AG04449 (cell line): Measurements from ENCODE around the gene GAS2L3.
"Not testable (repeated sequence)": the region's sequence is repeated elsewhere in the genome, so short reads cannot be mapped to it uniquely, and the experiment has no call there.

ENCODE experiments used
- CTCF ChIA-PET: fragments of 350-600 bp; formaldehyde crosslinking; extraction: SDS; loops from one replicate; lab custom pipeline; 2021; ENCODE audit warnings: antibody characterized with exemption; lab: Yijun Ruan, JAX
- POLR2A ChIA-PET: fragments of 400-600, 350-600 bp; formaldehyde crosslinking; extraction: SDS; loops from one replicate; lab custom pipeline; 2020; ENCODE audit warnings: antibody characterized with exemption, inconsistent platforms; lab: Yijun Ruan, JAX
- DNase-seq: peaks from one replicate; pipeline ENCODE4 v3.0.0-alpha.2; 2010; ENCODE audit warnings: low read depth, low spot score
- H3K4me3 ChIP-seq: 2 replicates; pipeline ENCODE4 v1.5.1; 2011; ENCODE audit warnings: low read depth, mild to moderate bottlenecking, control low read depth, low read length
- TF ChIP-seq, protein P1 (sequence below): IDR thresholded peaks from one replicate; pipeline ENCODE4 v1.5.1; 2011; ENCODE audit warnings: mild to moderate bottlenecking, moderate library complexity, low read length, control low read depth, inconsistent platforms; ENCODE audit not compliant: insufficient read depth; ENCODE audit errors: missing control alignments

GAS2L3 gene

DNA sequence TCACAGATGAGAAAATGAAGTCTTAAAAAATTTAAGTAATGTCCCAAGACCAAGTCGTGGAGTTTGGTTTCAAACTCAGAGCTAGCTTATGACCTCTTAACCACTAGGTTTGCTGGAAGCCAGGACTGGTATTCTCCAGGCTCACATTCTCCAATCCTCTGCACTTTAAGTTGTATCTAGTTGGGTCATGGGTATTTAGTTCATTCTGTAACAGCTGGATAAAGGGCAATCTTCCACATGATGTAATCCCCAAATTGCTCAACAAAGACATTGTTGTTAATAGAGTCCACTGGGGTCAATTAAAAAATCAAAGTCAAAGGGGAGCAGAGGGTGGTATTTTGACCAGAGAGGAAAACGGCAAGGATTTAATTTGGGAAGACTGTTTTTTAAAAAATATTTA is 17.8 kb upstream of the GAS2L3 start:
- TF ChIP-seq, protein P1, sequence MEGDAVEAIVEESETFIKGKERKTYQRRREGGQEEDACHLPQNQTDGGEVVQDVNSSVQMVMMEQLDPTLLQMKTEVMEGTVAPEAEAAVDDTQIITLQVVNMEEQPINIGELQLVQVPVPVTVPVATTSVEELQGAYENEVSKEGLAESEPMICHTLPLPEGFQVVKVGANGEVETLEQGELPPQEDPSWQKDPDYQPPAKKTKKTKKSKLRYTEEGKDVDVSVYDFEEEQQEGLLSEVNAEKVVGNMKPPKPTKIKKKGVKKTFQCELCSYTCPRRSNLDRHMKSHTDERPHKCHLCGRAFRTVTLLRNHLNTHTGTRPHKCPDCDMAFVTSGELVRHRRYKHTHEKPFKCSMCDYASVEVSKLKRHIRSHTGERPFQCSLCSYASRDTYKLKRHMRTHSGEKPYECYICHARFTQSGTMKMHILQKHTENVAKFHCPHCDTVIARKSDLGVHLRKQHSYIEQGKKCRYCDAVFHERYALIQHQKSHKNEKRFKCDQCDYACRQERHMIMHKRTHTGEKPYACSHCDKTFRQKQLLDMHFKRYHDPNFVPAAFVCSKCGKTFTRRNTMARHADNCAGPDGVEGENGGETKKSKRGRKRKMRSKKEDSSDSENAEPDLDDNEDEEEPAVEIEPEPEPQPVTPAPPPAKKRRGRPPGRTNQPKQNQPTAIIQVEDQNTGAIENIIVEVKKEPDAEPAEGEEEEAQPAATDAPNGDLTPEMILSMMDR, result no peak
- ChIA-PET POLR2A (no interaction called here), CTCF (interaction anchor here (1.0 to 6.7 kb wide), 15 partner anchors 13 to 401 kb away, joined by 3 to 85 read pairs (median 5); partner anchors contain the start of genes ACTR6 and GAS2L3)
- H3K4me3 ChIP-seq, result no peak overlapping the region
- DNase-seq, result no peak

DNA sequence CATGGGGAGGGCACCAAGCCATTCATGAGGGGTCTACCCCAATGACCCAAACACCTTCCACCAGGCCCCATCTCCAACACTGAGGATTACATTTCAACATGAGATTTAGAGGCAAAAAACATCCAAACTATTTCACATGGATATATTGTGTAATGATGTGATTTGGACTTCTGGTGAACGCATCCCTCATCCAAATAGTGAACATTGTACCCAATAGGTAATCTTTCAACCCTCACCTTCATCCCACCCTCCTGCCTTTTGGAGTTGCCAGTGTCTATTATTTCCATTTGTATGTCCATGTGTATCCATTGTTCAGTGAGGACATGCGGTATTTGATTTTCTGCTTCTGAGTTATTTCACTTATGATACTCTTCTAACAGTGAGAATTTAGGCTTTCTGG is 16.1 kb upstream of the GAS2L3 start:
- TF ChIP-seq, protein P1, result no peak
- ChIA-PET POLR2A (no interaction called here), CTCF (interaction anchor here (3.2 to 6.7 kb wide), 3 partner anchors 9 to 324 kb away, joined by 10 to 85 read pairs (median 73); no protein-coding TSS in a partner anchor)
- no peak overlapping the region for H3K4me3 ChIP-seq
- DNase-seq, result no peak

DNA sequence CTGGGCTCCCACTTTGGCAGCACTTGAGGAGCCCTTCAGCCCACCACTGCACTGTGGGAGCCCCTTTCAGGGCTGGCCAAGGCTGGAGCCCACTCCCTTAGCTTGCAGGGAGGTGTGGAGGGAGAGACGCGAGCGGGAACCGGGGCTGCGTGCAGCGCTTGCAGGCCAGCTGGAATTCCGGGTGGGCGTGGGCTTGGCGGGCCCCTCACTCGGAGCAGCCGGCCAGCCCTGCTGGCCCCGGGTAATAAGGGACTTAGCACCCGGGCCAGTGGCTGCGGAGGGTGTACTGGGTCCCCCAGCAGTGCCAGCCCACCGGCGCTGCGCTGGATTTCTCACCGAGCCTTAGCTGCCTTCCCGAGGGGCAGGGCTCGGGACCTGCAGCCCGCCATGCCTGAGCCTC is 14.2 kb upstream of the GAS2L3 start:
- H3K4me3 ChIP-seq, DNase-seq, POLR2A ChIA-PET: not testable (repeated sequence)
- CTCF ChIA-PET, result interaction anchor here (3.2 to 6.7 kb wide), 2 partner anchors 7 to 210 kb away, joined by 10 to 85 read pairs; no protein-coding TSS in a partner anchor

DNA sequence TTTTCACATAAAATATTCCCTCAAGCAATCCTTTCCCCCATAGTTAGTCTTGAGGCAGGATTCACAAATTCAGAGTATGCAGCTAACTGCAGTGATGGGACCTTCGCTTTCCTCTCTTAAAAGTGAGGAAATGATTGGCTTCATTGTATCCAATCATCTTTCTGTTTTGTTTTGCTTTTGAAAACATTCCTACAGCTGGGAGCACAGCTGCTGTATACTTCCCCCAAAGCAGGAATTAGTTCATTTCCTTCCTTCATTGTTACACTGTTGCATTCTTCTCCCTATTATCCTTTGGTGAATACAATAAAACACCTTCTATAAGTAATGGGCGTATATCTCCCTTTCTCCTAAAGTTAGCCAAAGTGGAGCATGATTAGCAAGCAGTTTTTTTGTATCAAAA is 9.4 kb upstream of the GAS2L3 start:
- no peak for DNase-seq
- POLR2A ChIA-PET, result no interaction called here
- CTCF ChIA-PET, result interaction anchor here (1.6 kb wide), 1 partner anchor 10 kb away, joined by 8 read pairs; no protein-coding TSS in a partner anchor
- no peak overlapping the region for H3K4me3 ChIP-seq
- TF ChIP-seq, protein P1, result no peak

DNA sequence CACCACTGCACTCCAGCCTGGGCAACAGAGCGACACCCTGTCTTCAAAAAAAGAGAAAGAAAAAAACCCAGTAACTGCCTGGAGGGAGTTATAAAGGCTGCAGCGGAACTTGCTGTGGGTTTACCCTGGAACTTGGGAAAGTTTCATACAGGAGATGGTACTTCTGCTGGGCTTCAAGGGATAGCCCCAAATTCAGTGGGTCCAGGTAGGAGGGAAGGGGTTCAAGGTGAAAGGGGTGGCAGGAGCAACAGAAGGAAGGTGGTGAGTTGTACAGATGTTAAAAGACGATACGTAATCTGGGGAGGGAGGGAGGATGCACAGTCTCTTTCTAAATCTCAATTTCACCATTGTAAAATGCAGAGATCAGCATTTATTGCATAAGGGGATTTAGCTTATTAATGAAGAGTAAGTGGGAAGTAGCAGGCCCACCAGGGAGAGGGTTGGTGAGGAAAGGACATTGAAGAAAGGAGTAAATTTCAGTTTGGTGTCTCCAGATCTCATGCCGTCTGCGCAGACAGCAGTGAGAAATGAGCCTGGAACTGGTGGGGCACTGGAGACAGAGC is 8.5 kb upstream of the GAS2L3 start:
- no peak overlapping the region for H3K4me3 ChIP-seq
- ChIA-PET CTCF (interaction anchor here (2.7 kb wide), 1 partner anchor 11 kb away, joined by 13 read pairs; no protein-coding TSS in a partner anchor), POLR2A (no interaction called here)
- TF ChIP-seq, protein P1, result no peak
- DNase-seq, result no peak

DNA sequence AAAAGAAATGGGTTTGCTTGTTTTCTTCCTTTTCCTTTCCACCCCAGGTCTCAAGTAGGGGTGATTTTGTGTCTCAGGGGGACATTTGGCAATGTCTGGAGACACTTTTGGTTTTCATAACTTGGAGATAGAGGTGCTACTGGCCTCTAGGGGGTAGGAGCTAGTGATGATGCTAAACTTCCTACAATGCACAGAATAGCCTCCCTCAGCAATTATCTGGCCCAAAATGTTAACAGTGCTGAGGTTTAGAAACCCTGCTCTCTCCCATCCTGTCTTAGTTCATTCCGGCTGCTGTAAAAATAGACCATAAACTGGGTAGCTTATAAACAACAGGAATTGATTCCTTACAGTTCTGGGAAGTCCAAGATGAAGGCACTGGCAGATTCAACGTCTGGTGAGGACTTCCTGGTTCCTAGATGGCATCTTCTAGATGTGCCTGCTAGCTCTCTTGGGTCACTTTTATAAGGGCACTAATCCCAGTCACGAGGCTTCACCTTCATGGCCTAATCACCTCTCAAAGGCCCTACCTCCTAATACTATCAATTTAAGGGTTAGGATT is 7.4 kb upstream of the GAS2L3 start:
- TF ChIP-seq, protein P1, result no peak
- H3K4me3 ChIP-seq, result no peak overlapping the region
- ChIA-PET CTCF (interaction anchor here (0.8 to 2.7 kb wide), 3 partner anchors 9 to 28 kb away, joined by 3 to 13 read pairs (median 10); no protein-coding TSS in a partner anchor), POLR2A (no interaction called here)
- DNase-seq, result no peak
